DND-41 (cell line): ENCODE results near the gene HIBADH.
"Not testable (repeated sequence)": the region's sequence is repeated elsewhere in the genome, so short reads cannot be mapped to it uniquely, and the experiment has no call there.

Source experiments
- CTCF ChIP-seq: IDR thresholded peaks from 2 replicates; pipeline ENCODE4 v1.5.1; 2012; ENCODE audit warnings: borderline replicate concordance, low read length, moderate library complexity, mild to moderate bottlenecking; ENCODE audit not compliant: poor library complexity, severe bottlenecking; ENCODE audit errors: extremely low read depth
- EZH2 ChIP-seq: IDR thresholded peaks from 3 replicates; pipeline ENCODE4 v1.6.1; 2012; ENCODE audit warnings: borderline replicate concordance, low read depth, mild to moderate bottlenecking, moderate library complexity, low read length, inconsistent platforms; ENCODE audit not compliant: severe bottlenecking

DNA sequence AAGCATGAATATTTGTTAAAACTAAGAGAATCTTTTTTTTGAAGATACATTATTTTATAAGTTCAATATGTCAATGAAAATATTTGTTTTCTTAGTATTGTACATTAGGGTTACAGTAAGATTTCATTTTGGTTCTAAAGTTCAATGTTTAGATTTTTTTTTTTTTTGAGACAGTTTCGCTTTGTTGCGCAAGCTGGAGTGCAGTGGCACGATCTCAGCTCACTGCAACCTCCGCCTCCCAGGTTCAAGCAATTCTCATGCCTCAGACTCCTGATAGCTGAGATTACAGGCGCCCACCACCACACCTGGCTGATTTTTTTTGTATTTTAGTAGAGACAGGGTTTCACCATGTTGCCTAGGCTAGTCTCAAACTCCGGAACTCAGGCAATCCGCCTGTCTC lies 84.5 kb downstream of the HIBADH start:
- TF ChIP-seq CTCF, EZH2: not testable (repeated sequence)
